NCI-H2029 (cell line): ENCODE data around the gene CATSPER2.
"Not testable (repeated sequence)": the region's sequence is repeated elsewhere in the genome, so short reads cannot be mapped to it uniquely, and the experiment has no call there.

Source experiments
- DNase-seq: peaks from one replicate; lab custom pipeline; 2025; lab: John Stamatoyannopoulos, UW

The CATSPER2 gene

DNA sequence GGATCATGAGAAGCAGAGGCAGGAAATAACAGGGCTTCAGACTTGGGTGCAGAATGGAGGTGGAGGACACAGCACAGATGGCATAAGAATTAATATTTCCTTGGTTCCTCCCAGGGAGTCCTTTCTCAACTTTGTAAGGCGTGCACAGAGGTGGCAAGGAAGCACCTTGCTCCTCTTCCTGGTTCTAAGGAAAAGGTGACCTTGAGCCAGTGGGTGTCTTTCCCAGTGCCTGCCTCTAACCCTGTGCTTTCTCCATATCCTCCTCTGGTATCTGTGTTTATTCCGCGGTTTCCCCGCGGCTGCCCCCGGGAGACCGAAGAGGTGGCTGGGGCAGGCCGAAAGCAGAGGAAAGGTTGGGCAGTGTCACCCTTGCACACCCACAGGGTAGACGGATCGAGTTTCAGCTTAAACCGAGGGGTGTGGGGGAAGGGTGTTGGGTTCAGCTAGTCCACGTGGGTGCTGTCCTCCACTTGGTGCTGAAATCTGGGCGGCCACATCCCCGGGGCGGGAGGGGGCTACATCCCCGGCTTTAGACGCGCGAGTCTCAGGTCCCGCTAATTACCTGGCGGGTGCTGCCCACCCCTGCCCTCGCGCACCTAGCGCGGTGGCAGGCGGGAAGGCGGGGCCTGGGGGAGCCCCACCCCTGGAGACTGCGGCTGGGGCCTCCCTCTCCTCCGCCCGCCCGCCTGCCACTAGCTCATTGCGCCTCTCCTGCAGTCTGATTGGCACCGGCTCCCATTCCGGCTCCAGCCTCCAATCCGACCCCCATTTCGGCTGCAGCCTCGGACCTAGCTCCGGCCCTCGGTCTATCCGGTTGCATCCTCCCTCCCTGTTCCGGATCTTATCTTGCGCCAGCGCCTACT, 55.1 kb downstream of the CATSPER2 start, which contains the start of gene CKMT1B:
Gene CKMT1B (plus strand): TSS at position 700 of the 863 bp plus-strand sequence. CDS start 192 bp downstream, outside the sequence.
- DNase-seq: not testable (repeated sequence)

DNA sequence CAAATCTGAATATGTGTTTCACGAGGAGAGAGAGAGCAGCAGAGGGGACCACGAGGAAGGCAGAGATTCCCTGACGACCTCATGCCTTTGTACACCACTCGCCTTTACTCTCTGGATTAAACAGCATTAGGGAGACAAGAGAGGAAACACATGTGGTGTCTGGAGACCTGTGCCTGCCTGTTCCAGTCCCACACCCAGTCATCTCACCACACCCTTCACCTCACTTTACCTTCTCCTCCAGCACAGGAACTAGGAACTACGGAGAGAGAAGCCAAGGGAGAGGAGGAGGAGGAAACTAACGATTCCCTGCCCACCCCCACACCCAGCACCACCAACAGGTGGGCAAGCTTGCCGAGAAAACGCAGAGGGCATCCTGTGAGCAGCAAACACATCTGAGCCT, 55.8 kb downstream of the CATSPER2 start:
- not testable (repeated sequence) for DNase-seq

DNA sequence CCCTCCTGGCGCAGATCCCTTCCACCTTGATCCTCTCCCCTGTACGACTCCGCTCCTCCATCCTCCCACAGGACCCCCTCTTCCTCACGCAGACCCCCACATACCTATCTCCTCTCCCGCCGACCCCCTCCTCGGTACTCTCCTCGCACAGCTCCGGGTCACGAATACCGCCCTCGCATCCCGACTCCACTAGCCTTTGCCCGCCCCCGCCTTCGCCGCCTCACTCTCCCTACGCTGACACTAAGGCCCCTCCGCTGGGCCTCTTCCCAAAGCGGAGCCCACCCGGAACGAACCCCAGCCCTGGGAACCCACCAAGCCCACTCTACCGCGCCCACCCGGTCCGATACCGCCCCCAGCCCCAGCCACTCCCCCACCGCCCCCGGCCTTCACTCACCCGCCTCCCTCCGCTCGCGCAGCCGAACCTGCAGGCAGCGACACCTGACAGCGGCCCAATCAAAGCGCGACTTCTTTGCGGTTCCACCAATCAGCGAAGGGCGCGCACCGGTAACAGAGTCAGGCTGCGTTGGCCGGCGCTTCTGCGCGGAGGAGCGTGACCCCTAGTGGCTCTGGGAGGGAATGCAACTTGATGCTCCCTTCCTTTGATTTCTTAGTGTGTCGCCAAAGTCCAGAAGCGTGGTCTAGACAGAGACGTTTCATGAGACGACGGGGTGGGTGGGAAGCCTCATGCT, 58.7 kb downstream of the CATSPER2 start, which contains the start of gene PPIP5K1:
Gene PPIP5K1 (minus strand): TSS at position 431 of the 689 bp plus-strand sequence. CDS start 5,704 bp downstream, outside the sequence.
- DNase-seq: not testable (repeated sequence)
